ENCODE measurements around the gene TMEM239. TPM values are rescaled to one million over a fixed set of nuclear protein-coding genes. Genes with fewer than 3 reads are reported as not detected.

The TMEM239 gene
- polyA plus RNA-seq, 3 donors = not detected

Other genes with a start within 250 kb of the TMEM239 start
- gene NOP56, start 163.7 kb upstream of the TMEM239 start, polyA plus RNA-seq = 100 to 1,000 TPM in 2 of 3 donors, 10 to 100 TPM in 1; 70.0 to 161 (median 105) TPM
- 100 to 1,000 TPM in 1 of 3 donors, 10 to 100 TPM in 2; 59.1 to 116 (median 72.9) TPM for gene IDH3B, start 152.1 kb upstream of the TMEM239 start, polyA plus RNA-seq
- 1 to 10 TPM; 4.3 to 7.0 (median 4.7) TPM for gene EBF4, start 123.6 kb upstream of the TMEM239 start, polyA plus RNA-seq
- gene CPXM1, start 15.7 kb upstream of the TMEM239 start, polyA plus RNA-seq = 10 to 100 TPM in 2 of 3 donors, 1 to 10 TPM in 1; 3.6 to 56.0 (median 38.5) TPM
- 1 to 10 TPM in 2 of 3 donors, not detected in 1; 1.4 to 2.0 TPM for gene C20orf141, start 1.4 kb upstream of the TMEM239 start, polyA plus RNA-seq
- 10 to 100 TPM; 21.1 to 40.4 (median 36.3) TPM for gene PCED1A, start 24.3 kb downstream of the TMEM239 start, polyA plus RNA-seq
- 10 to 100 TPM; 25.1 to 34.2 (median 29.8) TPM for gene VPS16, start 24.4 kb downstream of the TMEM239 start, polyA plus RNA-seq
- gene PTPRA, start 57.1 kb downstream of the TMEM239 start, polyA plus RNA-seq = 10 to 100 TPM; 15.7 to 31.1 (median 30.8) TPM
- not detected for gene GNRH2, start 227.3 kb downstream of the TMEM239 start, polyA plus RNA-seq
- 10 to 100 TPM; 37.0 to 68.4 (median 46.9) TPM for gene MRPS26, start 229.7 kb downstream of the TMEM239 start, polyA plus RNA-seq

Data from adipose tissue (tissue), 3 donors.